ENCODE data around the gene C10orf90. TPM values are rescaled to one million over a fixed set of nuclear protein-coding genes. Genes with fewer than 3 reads are reported as not detected.

The C10orf90 gene
- total and polyA plus RNA-seq, 3 donors from 2014 or later = 4.3 to 17.6 (median 10.3) TPM

GRCh38 chr10:126519185-126519584, 151.3 kb downstream of the C10orf90 start:
- no peaks in the 10 kb centered on the region for H3K4me1 ChIP-seq
- H3K27me3 ChIP-seq = no peaks in the 10 kb centered on the region
- no peak overlapping the region for H3K4me3 ChIP-seq
- H3K27ac ChIP-seq = no peak overlapping the region
- TF ChIP-seq CTCF (IDR thresholded peaks at IDR 0.05) (no peak), POLR2A (IDR thresholded peaks at IDR 0.05) (no peak)
- H3K36me3 ChIP-seq (ENCODE audit: low read depth, missing control alignments) = no peaks in the 10 kb centered on the region
- intact Hi-C loops (cut with DNase I; ENCODE audit: low total_unique reads) = no loop called here
- no peak for DNase-seq
- H3K9me3 ChIP-seq = no peaks in the 10 kb centered on the region
- WGBS, 2 donors = 84 to 89% methylated on average over 2 of the region's 2 CpGs

GRCh38 chr10:126518218-126519080, 152.0 kb downstream of the C10orf90 start:
- DNase-seq = no peak

GRCh38 chr10:126516515-126516914, 154.0 kb downstream of the C10orf90 start:
- no peaks in the 10 kb centered on the region for H3K36me3 ChIP-seq (ENCODE audit: low read depth, missing control alignments)
- TF ChIP-seq CTCF (IDR thresholded peaks at IDR 0.05) (no peak), POLR2A (IDR thresholded peaks at IDR 0.05) (no peak)
- no peaks in the 10 kb centered on the region for H3K9me3 ChIP-seq
- 92 to 94% methylated on average over 6 of the region's 6 CpGs for WGBS, 2 donors
- no peak for DNase-seq
- no peak overlapping the region for H3K4me3 ChIP-seq
- H3K27ac ChIP-seq = no peak overlapping the region
- H3K4me1 ChIP-seq = no peaks in the 10 kb centered on the region
- intact Hi-C loops (cut with DNase I; ENCODE audit: low total_unique reads) = no loop called here
- no peaks in the 10 kb centered on the region for H3K27me3 ChIP-seq

More at GRCh38 chr10:126518218-126519080, 152.0 kb downstream of the C10orf90 start:
- H3K27ac ChIP-seq = no peak overlapping the region
- H3K4me1 ChIP-seq = no peaks in the 10 kb centered on the region
- no peaks in the 10 kb centered on the region for H3K9me3 ChIP-seq
- no peak for TF ChIP-seq POLR2A (IDR thresholded peaks at IDR 0.05)
- no peak for TF ChIP-seq CTCF (IDR thresholded peaks at IDR 0.05)
- intact Hi-C loops (cut with DNase I; ENCODE audit: low total_unique reads) = no loop called here
- no peaks in the 10 kb centered on the region for H3K27me3 ChIP-seq
- H3K4me3 ChIP-seq = no peak overlapping the region
- H3K36me3 ChIP-seq (ENCODE audit: low read depth, missing control alignments) = no peaks in the 10 kb centered on the region
- 85 to 90% methylated on average over 9 to 10 of the region's 10 CpGs for WGBS, 2 donors

GRCh38 chr10:126511917-126512479, 158.5 kb downstream of the C10orf90 start:
- intact Hi-C loops (cut with DNase I; ENCODE audit: low total_unique reads) = no loop called here
- Histone ChIP-seq H3K36me3 (ENCODE audit: low read depth, missing control alignments) (no peaks in the 10 kb centered on the region), H3K9me3 (no peaks in the 10 kb centered on the region), H3K4me1 (no peaks in the 10 kb centered on the region), H3K4me3 (no peak overlapping the region), H3K27me3 (no peaks in the 10 kb centered on the region), H3K27ac (no peak overlapping the region)
- no peak for TF ChIP-seq CTCF (IDR thresholded peaks at IDR 0.05)
- TF ChIP-seq POLR2A (IDR thresholded peaks at IDR 0.05) = no peak
- WGBS, 2 donors = 60 to 62% methylated on average over 8 of the region's 8 CpGs
- no peak for DNase-seq

Data from testis (tissue), 3 donors.